Measurements from ENCODE around the gene STAT2.
"Not testable (repeated sequence)": the region's sequence is repeated elsewhere in the genome, so short reads cannot be mapped to it uniquely, and the experiment has no call there.

Gene STAT2

DNA sequence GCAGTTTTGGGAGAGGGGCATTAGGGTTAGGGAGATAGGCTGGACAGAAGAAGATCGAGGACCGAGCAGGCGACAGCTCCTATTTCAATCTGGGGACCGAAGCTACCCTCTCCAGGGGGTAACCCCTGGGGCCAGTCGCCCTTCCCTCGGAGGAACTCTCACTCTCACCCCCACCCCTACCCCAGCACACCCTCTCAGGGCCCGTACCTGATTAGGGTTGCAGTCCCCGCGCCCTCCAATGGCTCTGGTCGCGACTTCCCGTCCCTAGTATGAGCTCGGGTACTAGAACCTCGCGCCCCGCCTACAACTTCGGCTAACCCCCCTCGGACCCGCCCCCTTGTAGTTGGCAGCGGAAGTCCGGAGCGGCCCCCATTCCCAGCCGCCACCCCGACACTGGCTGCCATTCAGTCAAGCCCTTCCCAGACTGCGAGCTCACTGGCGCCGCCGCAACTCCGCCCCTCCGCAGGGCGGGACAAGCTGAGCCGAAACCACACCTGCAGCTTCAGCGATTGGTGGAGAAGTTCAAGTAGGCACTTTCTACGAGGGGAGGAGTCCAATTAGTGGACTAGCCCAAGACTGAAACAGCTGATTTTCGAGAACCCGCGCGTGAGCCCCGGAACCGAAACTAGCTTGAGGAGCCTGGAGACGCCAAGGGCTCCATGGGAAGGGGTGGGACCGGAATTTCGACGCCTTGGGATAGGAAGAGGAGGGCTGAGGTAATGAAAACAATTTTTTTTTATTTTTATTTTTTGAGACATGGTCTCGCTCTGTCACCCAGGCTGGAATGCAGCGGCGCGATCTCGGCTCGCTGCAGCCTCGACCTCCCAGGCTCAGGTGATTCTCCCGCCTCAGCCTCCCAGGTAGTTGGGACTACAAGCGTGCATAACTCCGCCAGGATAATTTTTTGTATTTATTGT lies at the start of gene STAT2:
Gene STAT2 (minus strand): TSS at position 257 of the 917 bp plus-strand sequence. CDS start 3,536 bp downstream, outside the sequence.
- no peaks in the 10 kb centered on the region for H3K27me3 Mint-ChIP-seq (ENCODE audit: low read depth)
- H3K9me3 Mint-ChIP-seq, result no peaks in the 10 kb centered on the region
- peak within 1 kb of the TSS; percentile 97 for H3K27ac Mint-ChIP-seq
- peaks cover 18% of the 10 kb centered on the region for H3K4me1 Mint-ChIP-seq (ENCODE audit: low read depth)
- H3K36me3 Mint-ChIP-seq (ENCODE audit: low read depth), result peaks cover 17% of the 10 kb centered on the region
- peak within 1 kb of the TSS; percentile 95 for H3K4me3 Mint-ChIP-seq

DNA sequence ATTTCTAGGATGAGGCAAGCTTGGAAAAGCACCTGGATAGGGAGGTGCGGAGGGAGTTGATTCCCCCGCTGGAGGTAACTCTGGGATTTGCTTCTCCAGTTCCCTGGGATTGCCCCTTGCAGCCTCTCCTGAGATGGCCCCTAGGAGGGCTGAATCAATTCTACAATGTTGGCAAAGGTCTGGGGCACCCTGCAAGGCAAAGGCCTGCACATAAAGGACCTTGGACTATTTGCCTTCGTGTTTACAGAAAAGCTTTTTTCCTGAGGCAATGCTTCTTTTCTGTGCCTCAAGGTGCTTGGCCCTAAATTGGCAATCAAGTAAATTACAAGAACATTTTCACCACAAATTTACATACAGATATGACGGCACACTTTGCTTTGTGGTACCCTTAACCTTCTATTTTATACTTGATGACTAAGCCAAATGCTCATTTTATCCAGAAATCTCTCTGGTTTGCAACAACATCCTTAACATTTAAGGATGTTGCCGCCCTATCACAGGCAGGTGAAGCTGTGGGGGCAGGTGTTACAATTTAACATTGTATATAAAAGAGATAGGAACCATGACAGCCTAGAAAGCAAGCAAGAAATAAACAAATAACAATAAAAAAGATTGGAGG lies 49.0 kb upstream of the STAT2 start:
- H3K27ac Mint-ChIP-seq, result no peak overlapping the region
- no peaks in the 10 kb centered on the region for H3K36me3 Mint-ChIP-seq (ENCODE audit: low read depth)
- no peaks in the 10 kb centered on the region for H3K27me3 Mint-ChIP-seq (ENCODE audit: low read depth)
- H3K4me3 Mint-ChIP-seq, result no peak overlapping the region
- H3K4me1 Mint-ChIP-seq (ENCODE audit: low read depth), result peaks cover 3% of the 10 kb centered on the region
- no peaks in the 10 kb centered on the region for H3K9me3 Mint-ChIP-seq

DNA sequence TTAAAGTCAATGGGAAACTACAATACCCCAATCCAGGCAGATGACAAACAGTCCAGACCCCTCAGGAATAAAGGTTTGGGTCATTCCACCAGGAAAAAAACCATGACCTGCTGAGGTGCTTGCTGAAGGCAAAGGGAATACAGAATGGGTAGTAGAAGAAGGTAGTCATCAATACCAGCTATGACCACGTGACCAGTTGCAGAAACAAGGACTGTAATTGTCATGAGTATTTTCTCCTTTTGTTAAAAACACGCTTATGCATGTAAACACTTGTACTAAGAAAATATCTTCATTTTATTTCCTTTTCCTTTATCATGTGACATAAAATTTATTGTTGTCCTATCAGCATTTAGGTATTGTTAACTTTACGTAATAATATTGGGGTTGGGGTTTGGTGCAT lies 44.3 kb upstream of the STAT2 start:
- not testable (repeated sequence) for H3K27ac Mint-ChIP-seq; H3K36me3 Mint-ChIP-seq (ENCODE audit: low read depth); H3K4me1 Mint-ChIP-seq (ENCODE audit: low read depth); H3K9me3 Mint-ChIP-seq; H3K27me3 Mint-ChIP-seq (ENCODE audit: low read depth); H3K4me3 Mint-ChIP-seq

DNA sequence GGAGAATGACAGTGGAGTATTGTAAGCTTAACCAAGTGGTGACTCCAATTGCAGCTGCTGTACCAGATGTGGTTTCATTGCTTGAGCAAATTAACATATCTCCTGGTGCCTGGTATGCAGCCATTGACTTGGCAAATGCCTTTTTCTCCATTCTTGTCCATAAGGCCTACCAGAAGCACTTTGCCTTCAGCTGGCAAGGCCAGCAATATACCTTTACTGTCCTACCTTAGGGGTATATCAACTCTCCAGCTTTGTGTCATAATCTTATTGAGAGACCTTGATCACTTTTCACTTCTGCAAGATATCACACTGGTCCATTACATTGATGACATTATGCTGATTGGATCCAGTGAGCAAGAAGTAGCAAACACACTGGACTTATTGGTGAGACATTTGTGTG lies 41.7 kb upstream of the STAT2 start:
- not testable (repeated sequence) for H3K4me1 Mint-ChIP-seq (ENCODE audit: low read depth); H3K36me3 Mint-ChIP-seq (ENCODE audit: low read depth); H3K27me3 Mint-ChIP-seq (ENCODE audit: low read depth); H3K4me3 Mint-ChIP-seq; H3K27ac Mint-ChIP-seq
- peaks cover 10% of the 10 kb centered on the region for H3K9me3 Mint-ChIP-seq

DNA sequence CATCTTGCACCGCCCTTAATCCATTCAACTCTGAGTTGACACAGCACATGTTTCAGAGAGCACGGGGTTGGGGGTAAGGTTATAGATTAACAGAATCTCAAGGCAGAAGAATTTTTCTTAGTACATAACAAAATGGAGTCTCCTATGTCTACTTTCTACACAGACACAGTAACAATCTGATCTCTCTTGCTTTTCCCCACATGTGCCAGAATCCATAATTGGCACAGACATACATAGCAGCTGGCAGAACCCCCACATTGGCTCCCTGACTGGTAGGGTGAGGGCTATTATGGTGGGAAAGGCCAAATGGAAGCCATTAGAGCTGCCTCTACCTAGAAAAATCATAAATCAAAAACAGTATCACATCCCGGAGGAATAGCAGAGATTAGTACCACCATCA lies 41.2 kb upstream of the STAT2 start:
- not testable (repeated sequence) for H3K36me3 Mint-ChIP-seq (ENCODE audit: low read depth); H3K4me3 Mint-ChIP-seq; H3K27ac Mint-ChIP-seq; H3K27me3 Mint-ChIP-seq (ENCODE audit: low read depth); H3K4me1 Mint-ChIP-seq (ENCODE audit: low read depth)
- H3K9me3 Mint-ChIP-seq, result peaks cover 10% of the 10 kb centered on the region

DNA sequence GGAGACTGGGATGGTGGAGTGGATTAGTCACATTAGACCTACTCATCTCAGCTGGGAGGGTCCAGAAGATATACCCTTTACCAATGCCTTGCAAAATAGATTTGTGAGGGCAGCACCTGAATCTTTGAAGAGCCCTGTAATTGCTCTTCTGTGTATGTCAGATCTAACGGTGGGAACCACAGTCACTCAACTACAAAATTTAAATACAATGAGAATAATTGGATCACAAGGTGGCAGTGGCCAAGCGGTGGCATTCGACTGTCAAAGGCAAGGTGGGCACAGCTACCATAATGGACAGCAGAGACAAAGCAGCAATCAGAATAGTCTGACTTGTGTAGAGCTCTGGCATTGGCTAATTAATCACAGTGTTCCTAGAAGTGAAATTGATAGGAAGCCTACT lies 39.6 kb upstream of the STAT2 start:
- not testable (repeated sequence) for H3K27ac Mint-ChIP-seq; H3K27me3 Mint-ChIP-seq (ENCODE audit: low read depth); H3K36me3 Mint-ChIP-seq (ENCODE audit: low read depth); H3K4me3 Mint-ChIP-seq; H3K4me1 Mint-ChIP-seq (ENCODE audit: low read depth)
- H3K9me3 Mint-ChIP-seq, result peaks cover 10% of the 10 kb centered on the region

DNA sequence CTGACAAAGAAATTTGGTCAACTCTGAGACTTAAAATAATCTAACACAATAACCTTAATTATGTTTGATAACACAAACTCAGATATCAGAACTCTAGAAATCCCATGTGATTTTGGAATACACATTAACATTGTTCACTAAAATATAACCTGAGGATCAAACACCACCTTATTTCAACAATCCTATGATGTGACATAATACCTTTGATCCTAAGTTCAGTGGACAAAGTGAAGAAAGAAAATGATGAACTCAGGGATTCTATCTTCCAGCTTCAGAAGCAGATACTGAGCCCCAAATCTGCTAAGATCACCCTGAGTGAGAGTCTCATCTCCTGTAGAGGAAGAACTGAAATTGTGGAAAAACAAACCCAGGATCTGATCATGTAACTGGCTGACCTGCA lies 38.4 kb upstream of the STAT2 start:
- H3K27me3 Mint-ChIP-seq (ENCODE audit: low read depth), result no peaks in the 10 kb centered on the region
- peaks cover 10% of the 10 kb centered on the region for H3K9me3 Mint-ChIP-seq
- H3K27ac Mint-ChIP-seq, result no peak overlapping the region
- no peaks in the 10 kb centered on the region for H3K36me3 Mint-ChIP-seq (ENCODE audit: low read depth)
- no peak overlapping the region for H3K4me3 Mint-ChIP-seq
- no peaks in the 10 kb centered on the region for H3K4me1 Mint-ChIP-seq (ENCODE audit: low read depth)

DNA sequence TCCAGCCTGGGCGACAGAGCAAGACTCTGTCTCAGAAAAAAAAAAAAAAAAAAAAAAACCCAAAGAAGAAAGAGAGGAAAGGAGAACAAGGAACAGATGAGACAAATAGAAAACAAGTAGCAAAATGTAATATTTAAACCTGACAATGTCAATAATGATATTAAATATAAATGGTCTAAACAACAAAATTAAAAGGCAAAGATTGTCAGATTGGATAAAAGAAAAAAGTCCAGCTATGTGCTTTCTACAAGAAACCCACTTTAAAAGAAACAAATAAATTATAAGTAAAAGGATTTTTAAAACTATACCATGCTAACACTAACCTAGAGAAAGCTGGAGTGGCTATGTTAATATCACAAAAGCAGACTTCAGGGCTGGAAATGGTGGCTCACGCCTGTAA lies 32.4 kb upstream of the STAT2 start:
- H3K27me3 Mint-ChIP-seq (ENCODE audit: low read depth), result peaks cover 3% of the 10 kb centered on the region
- no peaks in the 10 kb centered on the region for H3K4me1 Mint-ChIP-seq (ENCODE audit: low read depth)
- H3K9me3 Mint-ChIP-seq, result peaks cover 6% of the 10 kb centered on the region
- H3K36me3 Mint-ChIP-seq (ENCODE audit: low read depth), result no peaks in the 10 kb centered on the region
- H3K4me3 Mint-ChIP-seq, result no peak overlapping the region
- no peak overlapping the region for H3K27ac Mint-ChIP-seq

DNA sequence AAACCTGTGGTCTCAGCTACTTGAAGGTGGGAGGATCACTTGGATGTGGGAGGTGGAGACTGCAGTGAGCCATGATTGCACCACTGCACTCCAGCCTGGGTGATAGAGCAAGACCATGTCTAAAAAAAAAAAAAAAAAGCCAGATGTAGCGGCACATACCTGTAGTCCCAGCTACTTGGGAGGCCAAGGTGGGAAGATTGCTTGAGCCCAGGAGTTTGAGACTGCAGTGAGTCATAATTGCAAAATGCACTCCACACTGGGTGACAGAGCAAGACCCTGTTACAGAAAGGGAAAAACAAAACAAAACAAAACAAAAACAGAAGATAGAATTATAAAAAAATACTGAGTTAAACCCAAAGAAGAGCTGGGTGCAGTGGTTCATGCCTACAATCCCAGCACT lies 31.8 kb upstream of the STAT2 start:
- Mint-ChIP-seq H3K27me3 (ENCODE audit: low read depth) (peaks cover 3% of the 10 kb centered on the region), H3K4me3 (no peak overlapping the region), H3K9me3 (peaks cover 6% of the 10 kb centered on the region), H3K36me3 (ENCODE audit: low read depth) (no peaks in the 10 kb centered on the region), H3K4me1 (ENCODE audit: low read depth) (no peaks in the 10 kb centered on the region), H3K27ac (no peak overlapping the region)

DNA sequence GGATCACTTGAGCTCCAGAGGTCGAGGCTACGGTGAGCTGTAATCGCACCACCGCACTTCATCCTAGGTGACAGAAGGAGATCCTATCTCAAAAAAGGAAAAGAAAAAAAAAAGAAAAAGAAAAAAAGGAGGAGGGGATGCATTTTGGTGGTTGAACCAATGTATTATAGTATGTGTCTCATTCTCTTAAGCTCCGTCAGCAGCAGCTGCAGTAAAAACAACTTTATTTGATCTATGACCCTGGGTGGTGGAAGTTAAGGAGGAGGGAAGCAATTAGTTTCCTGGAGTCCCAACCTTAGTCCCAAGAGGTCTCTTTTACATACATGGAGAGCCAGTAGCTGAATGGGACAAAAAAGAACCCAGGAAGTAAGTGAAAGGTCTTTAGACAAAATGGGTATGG lies 29.5 kb upstream of the STAT2 start:
- Mint-ChIP-seq H3K36me3 (ENCODE audit: low read depth) (no peaks in the 10 kb centered on the region), H3K4me1 (ENCODE audit: low read depth) (no peaks in the 10 kb centered on the region), H3K9me3 (peaks cover 6% of the 10 kb centered on the region), H3K27me3 (ENCODE audit: low read depth) (peaks cover 3% of the 10 kb centered on the region), H3K27ac (no peak overlapping the region), H3K4me3 (no peak overlapping the region)

DNA sequence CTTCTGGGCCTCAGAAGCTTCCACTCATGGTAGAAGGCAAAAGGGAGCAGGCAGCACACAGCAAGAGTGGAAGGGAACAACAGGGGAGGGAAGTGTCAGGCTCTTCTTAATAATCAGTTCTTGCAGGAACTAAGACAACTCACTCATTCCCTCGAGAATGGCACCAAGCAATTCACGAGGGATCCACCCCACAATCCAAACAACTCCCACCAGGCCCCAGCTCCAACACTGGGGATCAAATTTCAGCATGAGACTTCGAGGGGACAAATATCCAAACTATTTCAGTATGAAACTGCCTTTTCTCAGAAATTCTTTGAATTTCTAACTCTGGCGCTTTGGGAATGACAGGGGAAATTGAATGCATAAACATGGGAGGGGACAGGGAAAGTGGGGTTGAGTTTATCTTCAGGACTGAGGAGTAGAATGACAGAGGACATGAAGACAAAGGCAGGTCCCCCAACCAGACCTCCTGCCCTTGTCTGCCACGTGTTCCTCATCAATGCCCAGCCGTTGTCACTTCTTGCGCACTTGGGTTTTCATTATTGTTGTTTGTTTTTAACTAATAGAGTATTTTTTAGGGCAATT lies 27.3 kb upstream of the STAT2 start:
- no peaks in the 10 kb centered on the region for H3K4me1 Mint-ChIP-seq (ENCODE audit: low read depth)
- H3K27me3 Mint-ChIP-seq (ENCODE audit: low read depth), result peaks cover 3% of the 10 kb centered on the region
- no peaks in the 10 kb centered on the region for H3K36me3 Mint-ChIP-seq (ENCODE audit: low read depth)
- H3K9me3 Mint-ChIP-seq, result peaks cover 6% of the 10 kb centered on the region
- H3K27ac Mint-ChIP-seq, result no peak overlapping the region
- no peak overlapping the region for H3K4me3 Mint-ChIP-seq

DNA sequence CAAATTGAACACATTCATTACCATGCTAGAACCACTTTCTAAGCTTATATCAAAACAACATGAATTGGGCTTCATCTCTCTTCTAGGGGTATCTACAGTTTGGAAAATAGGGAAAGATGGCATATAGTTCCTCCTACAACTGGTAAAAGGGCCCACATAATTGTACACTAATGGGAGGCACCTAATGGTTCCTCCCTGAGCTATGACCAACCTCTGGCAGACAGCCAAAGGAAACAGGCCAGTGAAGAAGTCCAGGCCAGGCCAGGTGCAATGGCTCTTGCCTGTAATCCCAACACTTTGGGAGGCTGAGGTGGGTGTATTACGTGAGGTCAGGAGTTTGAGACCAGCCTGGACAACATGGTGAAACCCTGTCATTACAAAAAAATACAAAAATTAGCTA lies 26.0 kb upstream of the STAT2 start:
- no peaks in the 10 kb centered on the region for H3K4me1 Mint-ChIP-seq (ENCODE audit: low read depth)
- no peaks in the 10 kb centered on the region for H3K9me3 Mint-ChIP-seq
- no peak overlapping the region for H3K4me3 Mint-ChIP-seq
- no peaks in the 10 kb centered on the region for H3K36me3 Mint-ChIP-seq (ENCODE audit: low read depth)
- H3K27me3 Mint-ChIP-seq (ENCODE audit: low read depth), result peaks cover 7% of the 10 kb centered on the region
- no peak overlapping the region for H3K27ac Mint-ChIP-seq

DNA sequence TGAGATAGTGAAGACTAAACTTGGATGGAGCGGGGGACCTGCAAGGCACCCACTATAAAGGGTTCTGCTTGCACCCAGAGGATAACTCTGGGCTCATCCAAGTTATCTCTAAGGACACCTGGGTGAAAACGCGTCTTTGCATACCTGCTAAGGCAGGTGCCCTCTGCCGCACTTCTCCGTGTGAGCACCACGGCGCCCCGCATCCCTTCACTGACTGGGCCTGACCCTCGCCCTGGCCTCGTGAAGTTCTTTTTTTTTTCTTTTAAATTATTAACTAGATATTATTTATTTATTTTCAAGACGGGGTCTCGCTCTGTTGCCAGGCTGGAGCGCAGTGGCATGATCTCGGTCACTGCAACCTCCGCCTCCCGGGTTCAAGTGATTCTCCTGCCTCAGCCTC lies 22.7 kb upstream of the STAT2 start:
- Mint-ChIP-seq H3K4me3 (no peak overlapping the region), H3K36me3 (ENCODE audit: low read depth) (no peaks in the 10 kb centered on the region), H3K27me3 (ENCODE audit: low read depth) (peaks cover 4% of the 10 kb centered on the region), H3K27ac (no peak overlapping the region), H3K9me3 (no peaks in the 10 kb centered on the region), H3K4me1 (ENCODE audit: low read depth) (no peaks in the 10 kb centered on the region)

DNA sequence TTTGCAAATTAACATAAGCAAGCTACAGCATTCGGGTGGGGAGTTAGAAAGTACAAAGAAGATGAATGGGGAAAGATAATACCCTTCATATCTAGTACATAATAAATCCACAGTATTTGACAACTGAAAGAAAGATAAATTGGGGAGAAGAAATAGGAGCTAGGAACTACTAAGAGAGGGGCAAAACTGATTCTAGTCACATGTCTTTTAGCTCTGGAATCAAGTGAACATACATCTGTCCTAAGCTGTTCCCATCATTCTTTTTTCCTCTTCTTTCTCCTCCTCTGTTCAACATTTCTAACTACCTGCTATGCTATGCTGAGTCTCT lies 18.0 kb upstream of the STAT2 start:
- Mint-ChIP-seq H3K27me3 (ENCODE audit: low read depth) (peaks cover 7% of the 10 kb centered on the region), H3K9me3 (no peaks in the 10 kb centered on the region), H3K36me3 (ENCODE audit: low read depth) (no peaks in the 10 kb centered on the region), H3K27ac (no peak overlapping the region), H3K4me1 (ENCODE audit: low read depth) (no peaks in the 10 kb centered on the region), H3K4me3 (no peak overlapping the region)

DNA sequence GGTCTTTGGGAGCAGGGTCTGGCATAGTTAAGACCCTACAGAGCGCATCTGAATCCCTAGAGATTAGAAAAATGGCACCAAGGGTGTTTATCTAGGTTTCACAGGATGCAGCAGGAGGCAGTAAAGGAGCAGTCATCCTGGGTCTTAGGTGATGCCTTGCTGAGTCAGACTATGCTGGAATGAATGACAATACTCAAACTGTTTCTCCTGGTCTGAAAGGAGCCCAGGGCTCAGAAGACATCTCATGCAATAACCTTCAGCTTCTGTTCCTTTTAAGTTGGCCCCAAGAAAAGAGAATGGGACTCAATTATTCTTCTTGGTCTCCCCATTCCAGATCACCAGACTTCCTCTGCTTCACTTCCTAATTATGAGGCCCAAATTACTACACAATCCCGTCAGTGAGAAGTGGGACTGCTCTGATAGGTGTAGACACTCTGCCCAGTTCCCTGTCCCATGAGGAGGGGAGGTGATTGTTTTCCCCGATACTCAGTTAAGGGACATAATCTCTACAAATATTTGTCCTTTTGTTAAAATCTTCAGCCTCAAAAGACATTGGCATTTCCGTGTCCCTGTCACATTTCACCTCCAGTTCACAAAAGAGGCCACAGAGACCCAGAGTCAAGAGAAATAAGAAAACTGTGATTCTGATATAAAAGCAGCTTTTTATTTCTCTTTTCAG lies 17.5 kb upstream of the STAT2 start:
- Mint-ChIP-seq H3K27me3 (ENCODE audit: low read depth) (peaks cover 7% of the 10 kb centered on the region), H3K27ac (no peak overlapping the region), H3K4me1 (ENCODE audit: low read depth) (no peaks in the 10 kb centered on the region), H3K4me3 (no peak overlapping the region), H3K9me3 (no peaks in the 10 kb centered on the region), H3K36me3 (ENCODE audit: low read depth) (no peaks in the 10 kb centered on the region)
